Lung (tissue), 12 donors: ENCODE data around the gene SH3PXD2B. TPM values are rescaled to one million over a fixed set of nuclear protein-coding genes. Genes with fewer than 3 reads are reported as not detected.

Experiments
- ATAC-seq: fragments of 200-7000 bp; cut with Tn5 transposase; one replicate; pipeline ENCODE4 v1.9.1; 2020; ENCODE audit warnings: moderate number of reproducible peaks; ENCODE audit not compliant: insufficient read depth, low FRiP score
- DNase-seq, 3 donors: peaks; one replicate each; pipeline ENCODE4 v3.0.0-alpha.2; 2013 to 2017
- H3K27ac ChIP-seq, 2 donors: one replicate each; pipeline ENCODE4 v1.5.1; 2013; ENCODE audit warnings: mild to moderate bottlenecking in 2 of 2, moderate library complexity in 2 of 2, control low read depth in 1 of 2, inconsistent platforms in 1 of 2, low read depth in 1 of 2, low read length in 1 of 2
- H3K27me3 ChIP-seq, 3 donors: one replicate each; pipeline ENCODE4 v1.5.1; 2013; ENCODE audit warnings: low read length in 2 of 3; ENCODE audit not compliant: control insufficient read depth in 3 of 3, insufficient read depth in 3 of 3
- H3K36me3 ChIP-seq, 4 donors: one replicate each; pipeline ENCODE4 v1.5.1; 2013; ENCODE audit warnings: low read length in 4 of 4, mild to moderate bottlenecking in 1 of 4, moderate library complexity in 1 of 4; ENCODE audit not compliant: control insufficient read depth in 4 of 4, insufficient read depth in 4 of 4
- H3K4me1 ChIP-seq, 5 donors: one replicate each; pipeline ENCODE4 v1.5.1; 2013; ENCODE audit warnings: low read length in 5 of 5, mild to moderate bottlenecking in 2 of 5, moderate library complexity in 1 of 5; ENCODE audit not compliant: control insufficient read depth in 5 of 5, insufficient read depth in 5 of 5
- H3K4me3 ChIP-seq: one replicate; pipeline ENCODE4 v1.5.1; 2013; ENCODE audit warnings: mild to moderate bottlenecking, control low read depth, moderate library complexity
- H3K9ac ChIP-seq, 2 donors: one replicate each; pipeline ENCODE4 v1.5.1; 2013; ENCODE audit warnings: low read length in 2 of 2, control low read depth in 1 of 2; ENCODE audit not compliant: insufficient read depth in 1 of 2
- H3K9me3 ChIP-seq, 4 donors: one replicate each; pipeline ENCODE4 v1.5.1; 2013; ENCODE audit warnings: low read length in 3 of 4, mild to moderate bottlenecking in 1 of 4, moderate library complexity in 1 of 4; ENCODE audit not compliant: control insufficient read depth in 4 of 4, insufficient read depth in 3 of 4
- CTCF ChIP-seq: IDR thresholded peaks from 2 replicates; pipeline ENCODE4 v1.5.1; 2012; ENCODE audit warnings: mild to moderate bottlenecking; ENCODE audit errors: control extremely low read depth, extremely low read depth
- WGBS, 2 donors: extraction: QIAGEN DNeasy Blood & Tissue Kit; methylation state at CpG; one replicate each; pipeline ENCODE4 v1.1.7; 2013; 5-methylcytosine and 5-hydroxymethylcytosine counted together
- polyA plus RNA-seq, 2 donors: library from polyadenylated mRNA; stranded (reverse); fragments of 200-250 nt; gene quantifications; one replicate each; pipeline ENCODE4 v1.2.1, GENCODE V29; 2013
- total RNA-seq, 2 donors: library from RNA; depleted of rRNA in 1 of 2; stranded (reverse); fragments of >200 nt in 1 of 2; gene quantifications; one replicate each; pipeline ENCODE4 v1.2.1, GENCODE V29; 2014 to 2021
- donor health status: control.
- donor health status: control.
- donor health status: Bipolar disorder and iron deficiency.
- donor health status: healthy.
- donor health status: DM: yes; HTN: yes; CAD: no.

Gene SH3PXD2B
- total and polyA plus RNA-seq, 4 donors: 8.0 to 56.0 (median 21.4) TPM

- Histone ChIP-seq H3K4me1 (peaks cover 0 to 8% (median 5%) of the 10 kb centered on the region in 5 donors), H3K9ac (no peak overlapping the region), H3K4me3 (no peak overlapping the region), H3K27ac (no peak overlapping the region), H3K36me3 (no peaks in the 10 kb centered on the region), H3K9me3 (peaks cover 0 to 5% (median 0%) of the 10 kb centered on the region in 4 donors), H3K27me3 (no peaks in the 10 kb centered on the region)
- TF ChIP-seq CTCF: no peak
- DNase-seq: peak in 1 of 3 donors; percentile 5
- 93 to 98% methylated on average over 3 of the region's 3 CpGs for WGBS, 2 donors
- no peak for ATAC-seq
Measured at GRCh38 chr5:172493906-172494305, 39.6 kb upstream of the SH3PXD2B start.

- Histone ChIP-seq H3K9me3 (peaks cover 0 to 2% (median 0%) of the 10 kb centered on the region in 4 donors), H3K4me3 (no peak overlapping the region), H3K36me3 (no peaks in the 10 kb centered on the region), H3K9ac (no peak overlapping the region), H3K27me3 (no peaks in the 10 kb centered on the region), H3K27ac (no peak overlapping the region), H3K4me1 (peaks cover 0 to 8% (median 5%) of the 10 kb centered on the region in 5 donors)
- 91 to 93% methylated on average over 11 of the region's 11 CpGs for WGBS, 2 donors
- TF ChIP-seq CTCF: no peak
- peak in 1 of 3 donors; percentile 9 for DNase-seq
- ATAC-seq: no peak
Measured at GRCh38 chr5:172493461-172493860, 39.1 kb upstream of the SH3PXD2B start.

GRCh38 chr5:172493002-172493401 lies 38.7 kb upstream of the SH3PXD2B start:
- WGBS, 2 donors: 90 to 96% methylated on average over 7 of the region's 7 CpGs
- Histone ChIP-seq H3K4me1 (peaks cover 0 to 8% (median 5%) of the 10 kb centered on the region in 5 donors), H3K36me3 (no peaks in the 10 kb centered on the region), H3K27me3 (no peaks in the 10 kb centered on the region), H3K9me3 (peaks cover 0 to 2% (median 0%) of the 10 kb centered on the region in 4 donors), H3K4me3 (no peak overlapping the region), H3K9ac (no peak overlapping the region), H3K27ac (no peak overlapping the region)
- DNase-seq (peak in 1 of 3 donors; percentile 6), ATAC-seq (no peak)
- TF ChIP-seq CTCF: no peak
